HG02623 (cell line): ENCODE results near the gene PSG3.
"Not testable (repeated sequence)": the region's sequence is repeated elsewhere in the genome, so short reads cannot be mapped to it uniquely, and the experiment has no call there.

Experiments
- ATAC-seq: cut with Tn5 transposase; IDR thresholded peaks from one replicate; pipeline ENCODE4 v1.9.1; 2021; ENCODE audit warnings: moderate library complexity; ENCODE audit not compliant: unreplicated experiment

PSG3 gene

DNA sequence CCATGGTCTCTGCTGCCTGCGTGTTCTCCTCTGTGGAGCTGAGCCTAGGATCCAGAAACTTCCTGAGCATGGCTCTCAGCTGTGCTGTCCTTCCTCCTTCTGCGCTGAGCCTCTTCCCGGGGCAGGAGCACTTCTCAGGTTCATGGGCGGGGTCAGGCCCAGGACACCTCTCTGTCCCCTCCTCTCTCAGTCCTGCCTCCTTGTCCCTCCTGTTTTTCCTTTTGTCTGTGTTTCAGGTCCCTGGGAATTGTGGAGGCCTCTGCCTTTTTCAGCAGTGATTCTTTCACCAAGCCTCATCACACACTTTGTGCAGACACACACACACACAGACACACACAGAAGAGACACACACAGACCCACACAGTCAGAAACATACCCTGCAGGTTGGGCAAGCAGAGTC is at the start of gene PSG3:
PSG3 (minus strand) TSS at position 101 of the 400 bp plus-strand sequence; CDS start at position 4, 97 bp downstream.
- ATAC-seq: not testable (repeated sequence)

- not testable (repeated sequence) for ATAC-seq
Measured at GRCh38 chr19:42788766-42789165, 48.5 kb upstream of the PSG3 start.

DNA sequence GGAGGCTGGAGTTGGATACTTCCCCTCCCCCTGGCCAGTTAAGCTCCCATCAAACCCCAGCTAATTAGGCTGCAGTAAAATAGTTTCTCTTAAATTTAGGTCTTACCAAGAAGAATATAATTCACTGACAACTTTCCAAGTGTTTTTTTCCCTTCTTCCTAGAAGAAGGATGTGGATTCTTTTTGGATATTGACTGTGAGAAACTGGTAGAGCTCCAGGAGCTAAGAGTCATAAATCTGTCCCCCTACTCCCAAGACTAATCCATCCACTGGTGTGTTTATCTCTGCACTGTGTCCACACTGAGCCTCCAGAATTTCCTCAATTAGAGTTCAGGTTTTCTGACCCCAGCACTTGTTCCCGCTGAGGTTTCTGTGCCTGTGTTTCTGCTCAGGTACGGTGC is 47.5 kb upstream of the PSG3 start:
- ATAC-seq: not testable (repeated sequence)

- not testable (repeated sequence) for ATAC-seq
Measured at GRCh38 chr19:42776750-42777612, 36.7 kb upstream of the PSG3 start.

GRCh38 chr19:42774510-42775158 is 34.4 kb upstream of the PSG3 start:
- not testable (repeated sequence) for ATAC-seq

- ATAC-seq: not testable (repeated sequence)
Measured at GRCh38 chr19:42767319-42767718, 27.0 kb upstream of the PSG3 start.

GRCh38 chr19:42766871-42767270 is 26.6 kb upstream of the PSG3 start:
- ATAC-seq: not testable (repeated sequence)

- ATAC-seq: no peak
Measured at GRCh38 chr19:42764836-42765235, 24.6 kb upstream of the PSG3 start.

GRCh38 chr19:42762789-42763188 is 22.5 kb upstream of the PSG3 start:
- no peak for ATAC-seq

DNA sequence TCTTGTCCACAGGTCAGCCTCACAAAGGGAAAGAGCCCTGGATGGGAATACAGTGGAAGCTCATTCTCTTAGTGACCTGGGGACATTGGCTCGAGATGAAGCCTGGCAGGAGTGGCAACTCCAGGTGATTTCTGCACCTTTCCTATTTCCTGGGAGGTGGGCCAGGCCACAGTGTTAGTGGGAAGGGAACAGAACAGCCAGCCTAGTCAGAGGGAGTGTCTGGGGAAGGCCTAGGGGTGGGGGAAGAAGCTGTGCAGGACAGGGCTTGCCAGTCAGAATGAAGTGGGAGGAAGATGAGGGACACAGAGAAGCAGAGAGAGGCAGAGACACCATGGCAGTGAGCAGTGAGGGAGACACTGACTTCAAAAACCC is 21.6 kb upstream of the PSG3 start:
- ATAC-seq: not testable (repeated sequence)

GRCh38 chr19:42760954-42761923 is 21.0 kb upstream of the PSG3 start:
- ATAC-seq: not testable (repeated sequence)

DNA sequence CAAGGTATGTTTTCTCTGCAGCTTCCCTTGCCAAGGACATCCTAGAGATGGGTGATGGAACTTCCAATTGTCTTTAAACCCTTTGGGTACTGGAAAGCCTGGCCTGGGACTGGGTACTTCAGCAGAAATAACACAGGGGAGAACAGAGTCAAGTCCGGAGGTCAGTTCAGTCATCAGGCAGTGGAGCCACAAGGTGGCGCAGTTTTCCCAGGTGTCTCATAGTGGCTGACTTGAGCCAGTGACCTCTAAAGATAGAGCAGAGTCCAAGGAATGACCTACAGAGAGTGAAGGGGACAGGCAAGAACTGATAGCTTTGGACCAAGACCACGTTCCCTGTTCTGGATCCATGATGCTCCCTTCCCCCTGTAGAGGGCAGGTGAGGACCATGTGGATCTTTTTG is 18.4 kb upstream of the PSG3 start:
- not testable (repeated sequence) for ATAC-seq

GRCh38 chr19:42752246-42752645 is 12.0 kb upstream of the PSG3 start:
- ATAC-seq: not testable (repeated sequence)

DNA sequence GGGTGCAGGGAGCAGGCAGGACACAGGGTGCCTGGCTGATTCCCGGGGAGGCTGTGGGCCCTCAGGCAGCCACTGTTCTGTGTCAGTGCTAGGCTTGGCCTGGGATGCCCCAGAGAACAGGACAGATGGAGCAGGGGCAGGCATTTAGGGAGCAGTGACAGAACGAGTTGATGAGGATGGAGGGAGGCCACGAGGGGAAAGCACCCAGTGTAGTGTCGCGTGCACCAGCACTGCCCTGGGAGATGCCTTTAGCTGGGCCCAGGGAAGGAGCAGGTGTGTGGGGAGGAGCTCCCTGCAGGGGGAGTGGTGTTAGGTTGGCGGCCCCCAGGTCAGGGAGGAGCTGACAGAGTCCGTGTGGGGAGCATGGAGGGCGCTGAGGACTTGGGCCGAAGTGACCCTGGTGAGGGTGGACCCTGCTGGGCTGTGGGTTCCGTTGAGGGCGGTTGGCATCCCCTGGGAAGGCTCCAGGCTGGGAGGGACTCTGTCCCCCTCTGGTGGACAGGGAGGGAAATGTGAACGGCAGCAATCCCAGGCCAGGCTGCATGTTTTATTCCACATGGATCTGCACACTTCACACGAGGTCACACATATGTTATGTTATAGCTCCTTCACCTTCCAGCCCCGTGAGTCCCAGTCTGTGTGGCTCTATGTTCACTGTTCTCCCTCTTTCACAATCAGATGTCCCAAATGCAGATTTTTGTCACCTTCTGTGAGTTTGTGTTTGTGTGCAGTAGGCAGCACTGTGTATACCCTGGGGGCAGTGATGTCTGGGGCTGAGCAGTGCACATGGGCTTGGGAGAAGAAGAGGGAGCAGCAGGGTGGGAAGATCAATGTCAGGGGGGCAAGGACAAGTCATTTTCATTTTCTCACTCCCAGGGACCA is 1.7 kb upstream of the PSG3 start:
- ATAC-seq: not testable (repeated sequence)

DNA sequence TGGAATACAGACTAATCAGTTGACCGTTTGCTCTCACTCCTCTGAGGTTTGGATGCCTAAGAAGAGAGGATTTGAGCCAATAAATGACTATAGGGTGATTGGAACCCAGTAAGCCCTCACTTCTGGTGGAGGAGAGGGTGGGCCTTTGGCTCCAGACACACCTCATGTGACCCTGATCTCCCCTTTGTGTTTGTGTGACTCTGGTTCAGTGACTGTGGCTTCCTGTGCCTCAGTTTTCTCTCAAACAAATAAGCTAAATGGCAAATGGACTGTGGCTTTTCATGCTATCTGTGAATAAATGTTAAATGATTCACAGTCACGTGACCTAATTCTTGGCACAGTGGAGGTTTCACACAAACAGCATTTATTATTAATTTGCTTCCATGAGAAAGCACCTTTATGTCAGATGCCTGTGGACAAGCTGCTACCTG is 2.7 kb downstream of the PSG3 start:
- not testable (repeated sequence) for ATAC-seq

- ATAC-seq: not testable (repeated sequence)
Measured at GRCh38 chr19:42728341-42728740, 11.9 kb downstream of the PSG3 start.

GRCh38 chr19:42714000-42714399 is 26.3 kb downstream of the PSG3 start:
- not testable (repeated sequence) for ATAC-seq

GRCh38 chr19:42712753-42713152 is 27.5 kb downstream of the PSG3 start:
- ATAC-seq: not testable (repeated sequence)

DNA sequence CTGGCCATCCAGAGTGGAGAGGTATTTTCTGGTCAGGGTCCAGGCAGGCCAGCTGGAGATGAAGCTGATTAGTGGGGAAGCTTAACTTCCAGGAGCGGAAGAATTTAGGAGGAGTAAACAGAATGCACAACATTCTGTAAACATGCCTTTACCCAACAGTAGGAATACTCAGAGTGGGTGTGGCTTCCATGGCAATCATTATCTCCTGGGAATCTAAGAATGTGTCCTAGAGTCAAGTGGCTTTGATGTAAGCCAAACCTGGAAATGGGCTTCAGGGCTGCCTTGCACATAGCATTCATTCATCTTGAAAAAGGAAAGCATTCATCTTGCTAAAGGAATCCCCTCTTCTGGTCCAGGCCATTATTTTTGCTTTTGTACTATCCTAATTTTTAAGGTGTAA is 29.3 kb downstream of the PSG3 start:
- ATAC-seq: not testable (repeated sequence)

GRCh38 chr19:42697884-42698283 is 42.4 kb downstream of the PSG3 start:
- no peak for ATAC-seq
